GM10248 (cell line): ENCODE results near the gene CAMKK1.

Experiments
- CTCF ChIA-PET: fragments of 300-600 bp; sonication (Branson Sonifier 250); formaldehyde crosslinking; extraction: SDS; loops from one replicate; lab custom pipeline; 2021; ENCODE audit warnings: antibody characterized with exemption; lab: Yijun Ruan, JAX
- POLR2A ChIA-PET: fragments of 350-650 bp; sonication (Branson Sonifier 250); formaldehyde crosslinking; extraction: SDS; loops from one replicate; lab custom pipeline; 2020; ENCODE audit warnings: antibody characterized with exemption; lab: Yijun Ruan, JAX
- DNase-seq: peaks from one replicate; pipeline ENCODE4 v3.0.0; 2012; ENCODE audit errors: extremely low spot score
- CTCF ChIP-seq: IDR thresholded peaks from 2 replicates; pipeline ENCODE4 v1.5.1; 2012; ENCODE audit warnings: mild to moderate bottlenecking, low read depth; ENCODE audit errors: extremely low read depth, missing control alignments, control extremely low read depth

The CAMKK1 gene

GRCh38 chr17:3894911-3895343 lies 2.1 kb upstream of the CAMKK1 start:
- ChIA-PET POLR2A (no interaction called here), CTCF (interaction anchor here (1.9 to 3.3 kb wide), 4 partner anchors 10 to 49 kb away, joined by 6 to 31 read pairs (median 14); partner anchors contain the start of gene NCBP3)
- no peak for TF ChIP-seq CTCF
- DNase-seq: no peak

GRCh38 chr17:3894188-3894587 lies 1.3 kb upstream of the CAMKK1 start:
- no peak for DNase-seq
- ChIA-PET POLR2A (no interaction called here), CTCF (interaction anchor here (1.4 to 3.3 kb wide), 6 partner anchors 11 to 156 kb away, joined by 3 to 31 read pairs (median 10); partner anchors contain the start of gene NCBP3)
- no peak for TF ChIP-seq CTCF

- no peak for TF ChIP-seq CTCF
- ChIA-PET CTCF (interaction anchor here (1.4 to 3.3 kb wide), 6 partner anchors 11 to 155 kb away, joined by 3 to 31 read pairs (median 10); partner anchors contain the start of gene NCBP3), POLR2A (no interaction called here)
- DNase-seq: no peak
Observed at GRCh38 chr17:3893720-3894116, 865 bp upstream of the CAMKK1 start.

- TF ChIP-seq CTCF: no peak
Observed at GRCh38 chr17:3892095-3892998, 506 bp downstream of the CAMKK1 start.

GRCh38 chr17:3891626-3892094 lies 1.2 kb downstream of the CAMKK1 start:
- POLR2A ChIA-PET: no interaction called here

More at GRCh38 chr17:3892095-3892998, 506 bp downstream of the CAMKK1 start:
- ChIA-PET CTCF (interaction anchor here (1.0 to 3.3 kb wide), 5 partner anchors 12 to 46 kb away, joined by 3 to 31 read pairs (median 13); partner anchors contain the start of gene NCBP3), POLR2A (interaction anchor here (1.3 kb wide), 1 partner anchor 19 kb away, joined by 3 read pairs; no protein-coding TSS in a partner anchor)
- DNase-seq: peak; percentile 49

More at GRCh38 chr17:3891626-3892094, 1.2 kb downstream of the CAMKK1 start:
- no peak for DNase-seq
- TF ChIP-seq CTCF: no peak
- CTCF ChIA-PET: interaction anchor here (1.0 kb wide), 1 partner anchor 22 kb away, joined by 3 read pairs; no protein-coding TSS in a partner anchor
